Tibial nerve (tissue), 4 donors: ENCODE data around the gene ELP6. TPM values are rescaled to one million over a fixed set of nuclear protein-coding genes. Genes with fewer than 3 reads are reported as not detected.

Experiments
- DNase-seq, 2 donors: peaks; one replicate each; pipeline ENCODE4 v3.0.0-alpha.2; 2019; ENCODE audit warnings: low spot score in 2 of 2
- H3K27ac ChIP-seq, 4 donors: fragments of 200-600 bp; sonication (generic) in 3 of 4; one replicate each; pipeline ENCODE4 v1.5.1; 2017 to 2019; ENCODE audit warnings: mild to moderate bottlenecking in 1 of 4
- H3K27me3 ChIP-seq, 2 donors: fragments of 200-600 bp; sonication (generic) in 1 of 2; one replicate each; pipeline versions ENCODE4 v1.5.1 to v1.6.0; 2017 to 2019
- H3K36me3 ChIP-seq, 3 donors: fragments of 200-600 bp; sonication (generic); one replicate each; pipeline ENCODE4 v1.5.1; 2018 to 2019
- H3K4me1 ChIP-seq, 4 donors: fragments of 200-600 bp; sonication (generic) in 3 of 4; one replicate each; pipeline ENCODE4 v1.5.1; 2017 to 2019
- H3K4me3 ChIP-seq, 4 donors: fragments of 200-600 bp; sonication (generic) in 3 of 4; one replicate each; pipeline ENCODE4 v1.5.1; 2017 to 2019; ENCODE audit warnings: mild to moderate bottlenecking in 1 of 4, moderate library complexity in 1 of 4
- H3K9me3 ChIP-seq, 4 donors: fragments of 200-600 bp; sonication (generic) in 3 of 4; one replicate each; pipeline ENCODE4 v1.5.1; 2017 to 2019
- EP300 ChIP-seq, 2 donors: sonication (generic); formaldehyde crosslinking; IDR thresholded peaks; one replicate each; pipeline ENCODE4 v1.6.1; 2017; ENCODE audit warnings: antibody characterized with exemption in 2 of 2, mild to moderate bottlenecking in 1 of 2
- POLR2A ChIP-seq, 2 donors: fragments of 450-650 bp; IDR thresholded peaks; one replicate each; pipeline ENCODE4 v1.6.1; 2017; ENCODE audit warnings: antibody characterized with exemption in 2 of 2, mild to moderate bottlenecking in 2 of 2, moderate library complexity in 2 of 2
- WGBS, 2 donors: methylation state at CpG; one replicate each; pipeline ENCODE4 v1.1.5; 2018; 5-methylcytosine and 5-hydroxymethylcytosine counted together
- total RNA-seq, 4 donors: library from RNA; depleted of rRNA; stranded (reverse); fragments of >200 nt; gene quantifications; one replicate each; pipeline ENCODE4 v1.1.0, GENCODE V29; 2016
- TF ChIP-seq, protein P1 (sequence below), 5 experiments: fragments of 200-600 bp in 3 of 5; fragments of 450-650 bp in 2 of 5; sonication (generic) in 3 of 5; IDR thresholded peaks; one replicate each; pipeline ENCODE4 v1.5.1; 2016 to 2019; ENCODE audit warnings: antibody characterized with exemption in 5 of 5, mild to moderate bottlenecking in 3 of 5, moderate library complexity in 2 of 5

ELP6 gene
- total RNA-seq, 4 donors from 2014 or later, result 19.9 to 25.5 (median 22.7) TPM

DNA sequence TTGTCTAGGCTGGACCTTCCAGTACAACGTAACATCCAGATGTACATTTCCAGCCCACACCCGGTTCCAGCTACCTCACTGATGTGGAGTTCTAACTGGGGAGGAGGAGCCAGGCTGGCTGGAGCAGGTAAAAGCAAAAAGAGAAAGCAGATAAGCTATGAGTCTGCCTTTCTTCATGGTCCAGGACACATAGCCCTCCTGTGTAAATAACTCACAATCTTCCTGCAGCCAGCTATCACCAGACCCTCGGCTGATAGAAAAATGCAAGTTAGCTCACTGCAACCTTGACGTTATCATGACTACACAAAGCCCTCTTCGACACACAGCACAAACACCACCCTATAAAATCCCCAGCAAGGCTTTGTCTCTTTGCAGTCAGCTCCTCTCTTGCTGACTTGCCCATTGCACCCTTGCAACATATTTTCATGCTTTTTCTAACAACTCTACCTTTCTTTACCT, 20.5 kb upstream of the ELP6 start:
- Histone ChIP-seq H3K27me3 (no peaks in the 10 kb centered on the region), H3K27ac (no peak overlapping the region), H3K36me3 (no peaks in the 10 kb centered on the region), H3K4me1 (peaks cover 0 to 3% (median 0%) of the 10 kb centered on the region in 4 donors), H3K4me3 (no peak overlapping the region), H3K9me3 (no peaks in the 10 kb centered on the region)
- WGBS, 2 donors, result 80 to 86% methylated on average over 5 of the region's 5 CpGs
- DNase-seq, result no peak
- TF ChIP-seq, protein P1, sequence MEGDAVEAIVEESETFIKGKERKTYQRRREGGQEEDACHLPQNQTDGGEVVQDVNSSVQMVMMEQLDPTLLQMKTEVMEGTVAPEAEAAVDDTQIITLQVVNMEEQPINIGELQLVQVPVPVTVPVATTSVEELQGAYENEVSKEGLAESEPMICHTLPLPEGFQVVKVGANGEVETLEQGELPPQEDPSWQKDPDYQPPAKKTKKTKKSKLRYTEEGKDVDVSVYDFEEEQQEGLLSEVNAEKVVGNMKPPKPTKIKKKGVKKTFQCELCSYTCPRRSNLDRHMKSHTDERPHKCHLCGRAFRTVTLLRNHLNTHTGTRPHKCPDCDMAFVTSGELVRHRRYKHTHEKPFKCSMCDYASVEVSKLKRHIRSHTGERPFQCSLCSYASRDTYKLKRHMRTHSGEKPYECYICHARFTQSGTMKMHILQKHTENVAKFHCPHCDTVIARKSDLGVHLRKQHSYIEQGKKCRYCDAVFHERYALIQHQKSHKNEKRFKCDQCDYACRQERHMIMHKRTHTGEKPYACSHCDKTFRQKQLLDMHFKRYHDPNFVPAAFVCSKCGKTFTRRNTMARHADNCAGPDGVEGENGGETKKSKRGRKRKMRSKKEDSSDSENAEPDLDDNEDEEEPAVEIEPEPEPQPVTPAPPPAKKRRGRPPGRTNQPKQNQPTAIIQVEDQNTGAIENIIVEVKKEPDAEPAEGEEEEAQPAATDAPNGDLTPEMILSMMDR (IDR thresholded peaks at IDR 0.05), result no peak
- TF ChIP-seq EP300 (IDR thresholded peaks at IDR 0.05), result no peak
- TF ChIP-seq POLR2A (IDR thresholded peaks at IDR 0.05), result no peak

DNA sequence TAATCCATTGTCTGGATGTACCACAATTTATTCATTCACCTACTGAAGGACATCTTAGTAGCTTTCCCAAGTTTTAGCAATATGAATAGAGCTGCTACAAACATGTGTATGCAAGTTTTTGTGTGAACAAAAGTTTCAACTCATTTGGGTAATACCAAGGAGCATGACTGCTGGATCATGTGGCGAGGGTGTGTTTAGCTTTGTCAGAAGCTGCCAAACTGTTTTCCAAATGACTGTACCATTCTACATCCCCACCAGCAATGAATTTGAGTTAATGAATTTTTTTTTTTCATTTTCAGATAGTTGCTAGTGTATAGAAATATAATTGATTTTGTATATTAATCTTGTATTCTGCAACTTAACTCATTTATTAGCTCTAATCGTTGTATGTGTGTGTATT, 20.0 kb upstream of the ELP6 start:
- 79 to 80% methylated on average over 2 of the region's 2 CpGs for WGBS, 2 donors
- H3K4me1 ChIP-seq, result peaks cover 0 to 3% (median 0%) of the 10 kb centered on the region in 4 donors
- peaks cover 0 to 4% (median 0%) of the 10 kb centered on the region in 4 donors for H3K9me3 ChIP-seq
- TF ChIP-seq, protein P1 (IDR thresholded peaks at IDR 0.05), result no peak
- TF ChIP-seq EP300 (IDR thresholded peaks at IDR 0.05), result no peak
- TF ChIP-seq POLR2A (IDR thresholded peaks at IDR 0.05), result no peak
- no peak for DNase-seq
- H3K27me3 ChIP-seq, result no peaks in the 10 kb centered on the region
- H3K36me3 ChIP-seq, result no peaks in the 10 kb centered on the region
- no peak overlapping the region for H3K27ac ChIP-seq
- no peak overlapping the region for H3K4me3 ChIP-seq

DNA sequence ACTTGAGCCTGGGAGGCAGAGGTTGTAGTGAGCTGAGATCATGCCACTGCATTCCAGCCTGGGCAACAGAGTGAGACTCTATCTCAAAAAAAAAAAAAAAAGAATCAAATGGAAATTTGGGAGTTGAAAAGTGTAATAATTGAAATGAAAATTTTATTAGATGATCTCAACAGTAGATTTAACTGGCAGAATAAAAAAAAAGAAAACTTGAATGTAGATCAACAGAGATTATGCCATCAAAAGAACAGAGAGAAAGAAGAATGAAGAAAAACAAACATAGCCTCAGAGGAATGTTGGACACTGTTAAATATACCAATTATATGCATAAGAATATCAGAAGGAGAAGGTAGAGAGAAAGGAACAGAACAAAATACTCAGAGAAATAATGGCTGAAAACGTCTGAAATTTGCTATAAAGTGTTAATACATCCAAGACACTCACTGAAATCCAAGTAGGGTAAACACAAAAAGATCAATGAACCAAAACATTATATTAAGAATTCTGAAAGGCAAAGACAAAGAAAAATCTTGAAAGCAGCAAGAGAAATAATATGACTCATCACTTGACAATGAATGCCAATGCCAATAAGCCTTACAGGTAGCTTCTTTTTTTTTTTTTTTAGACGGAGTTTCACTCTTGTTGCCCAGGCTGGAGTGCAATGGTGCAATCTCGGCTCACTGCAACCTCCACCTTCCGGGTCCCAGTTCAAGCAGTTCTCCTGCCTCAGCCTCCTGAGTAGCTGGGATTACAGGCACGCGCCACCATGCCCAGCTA, 14.6 kb upstream of the ELP6 start:
- no peak for TF ChIP-seq EP300 (IDR thresholded peaks at IDR 0.05)
- TF ChIP-seq, protein P1 (IDR thresholded peaks at IDR 0.05), result no peak
- no peak for TF ChIP-seq POLR2A (IDR thresholded peaks at IDR 0.05)

DNA sequence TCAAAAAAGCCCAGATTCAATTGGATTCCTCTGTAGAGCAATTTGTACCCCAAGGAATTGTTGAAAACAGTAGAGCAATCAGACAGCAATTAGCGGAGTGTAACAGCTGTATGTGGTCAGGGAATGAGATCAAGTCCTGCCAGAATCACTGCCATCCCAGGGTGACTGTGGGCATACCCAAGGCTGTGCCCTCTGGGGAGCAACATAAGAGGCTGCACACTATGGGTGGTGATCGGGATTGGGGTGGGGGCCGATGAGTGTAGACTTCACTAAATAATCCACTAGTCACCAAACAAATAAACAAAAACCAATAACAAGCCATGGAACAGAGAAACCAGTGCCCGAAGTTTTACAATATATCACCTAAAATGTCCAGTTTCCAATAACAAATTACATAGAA, 12.1 kb upstream of the ELP6 start:
- no peak for DNase-seq
- no peak for TF ChIP-seq EP300 (IDR thresholded peaks at IDR 0.05)
- no peak for TF ChIP-seq POLR2A (IDR thresholded peaks at IDR 0.05)
- TF ChIP-seq, protein P1 (IDR thresholded peaks at IDR 0.05), result no peak
- Histone ChIP-seq H3K36me3 (no peaks in the 10 kb centered on the region), H3K27me3 (no peaks in the 10 kb centered on the region), H3K4me3 (no peak overlapping the region), H3K4me1 (peaks cover 0 to 6% (median 0%) of the 10 kb centered on the region in 4 donors), H3K9me3 (peaks cover 0 to 16% (median 0%) of the 10 kb centered on the region in 4 donors), H3K27ac (no peak overlapping the region)
- 81 to 94% methylated on average over 4 of the region's 4 CpGs for WGBS, 2 donors

More for the DNA sequence above, 14.6 kb upstream of the ELP6 start:
- Histone ChIP-seq H3K27me3 (no peaks in the 10 kb centered on the region), H3K4me3 (no peak overlapping the region), H3K27ac (no peak overlapping the region), H3K9me3 (peaks cover 0 to 16% (median 0%) of the 10 kb centered on the region in 4 donors), H3K36me3 (no peaks in the 10 kb centered on the region), H3K4me1 (no peaks in the 10 kb centered on the region)
- 87 to 90% methylated on average over 6 of the region's 6 CpGs for WGBS, 2 donors
- no peak for DNase-seq

DNA sequence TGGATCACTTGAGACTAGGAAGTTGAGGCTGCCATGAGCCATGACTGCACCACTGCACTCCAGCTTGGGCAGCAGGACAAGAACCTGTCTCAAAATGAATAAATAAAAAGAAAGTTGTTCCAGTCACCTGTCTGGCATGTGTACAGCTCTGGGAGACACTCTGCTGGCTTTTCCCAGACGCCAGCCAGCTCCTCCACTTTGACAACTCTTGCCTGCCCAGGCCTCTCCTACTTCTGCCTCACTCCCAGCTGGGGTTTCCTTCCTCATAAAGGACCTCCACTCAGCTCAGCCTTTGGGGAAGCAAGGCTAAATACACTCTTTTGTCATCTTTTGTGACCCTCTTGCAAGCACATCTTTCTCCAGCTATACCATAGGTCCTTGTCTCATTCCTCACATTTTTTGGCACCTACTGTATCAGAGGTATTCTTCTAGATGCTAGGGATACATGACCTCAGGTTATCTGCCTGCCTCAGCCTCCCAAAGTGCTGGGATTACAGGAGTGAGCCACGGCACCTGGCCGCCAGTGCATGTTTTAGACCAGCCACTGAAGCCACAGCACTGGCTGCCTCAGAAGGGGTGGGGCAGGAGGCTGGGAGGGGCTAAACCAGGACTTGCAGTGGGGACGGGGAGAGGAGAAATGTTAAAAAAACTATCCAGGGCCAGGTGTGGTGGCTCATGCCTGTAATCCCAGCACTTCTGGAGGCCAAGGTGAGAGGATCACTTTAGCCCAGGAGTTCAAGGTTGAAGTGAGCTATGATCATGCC, 10.0 kb upstream of the ELP6 start:
- TF ChIP-seq, protein P1 (IDR thresholded peaks at IDR 0.05), result no peak
- TF ChIP-seq EP300 (IDR thresholded peaks at IDR 0.05), result no peak
- TF ChIP-seq POLR2A (IDR thresholded peaks at IDR 0.05), result no peak
- DNase-seq, result no peak
- no peak overlapping the region for H3K4me3 ChIP-seq
- H3K27me3 ChIP-seq, result no peaks in the 10 kb centered on the region
- H3K4me1 ChIP-seq, result peaks cover 0 to 6% (median 0%) of the 10 kb centered on the region in 4 donors
- H3K9me3 ChIP-seq, result peaks cover 0 to 12% (median 0%) of the 10 kb centered on the region in 4 donors
- 67 to 76% methylated on average over 4 of the region's 4 CpGs for WGBS, 2 donors
- no peak overlapping the region for H3K27ac ChIP-seq
- H3K36me3 ChIP-seq, result no peaks in the 10 kb centered on the region
